Fibroblast of the conjunctiva (primary cell): ENCODE measurements around the gene NEDD4L.

Experiments used
- DNase-seq: peaks from one replicate; pipeline ENCODE4 v3.0.0-alpha.2; 2010; ENCODE audit warnings: low read depth

The NEDD4L gene

GRCh38 chr18:58052960-58053359, 8.9 kb downstream of the NEDD4L start:
- DNase-seq: no peak

GRCh38 chr18:58054041-58054781, 10.2 kb downstream of the NEDD4L start:
- no peak for DNase-seq

- DNase-seq: no peak
These were observed 12.0 kb downstream of the NEDD4L start for GRCh38 chr18:58055890-58056558.

GRCh38 chr18:58056852-58057251, 12.8 kb downstream of the NEDD4L start:
- no peak for DNase-seq

GRCh38 chr18:58057291-58057965, 13.4 kb downstream of the NEDD4L start:
- DNase-seq: no peak

GRCh38 chr18:58058720-58059119, 14.7 kb downstream of the NEDD4L start:
- no peak for DNase-seq

- DNase-seq: no peak
These were observed 16.2 kb downstream of the NEDD4L start for GRCh38 chr18:58060254-58060653.

GRCh38 chr18:58061349-58061748, 17.3 kb downstream of the NEDD4L start:
- DNase-seq: no peak

- DNase-seq: no peak
These were observed 20.5 kb downstream of the NEDD4L start for GRCh38 chr18:58064406-58064998.

GRCh38 chr18:58065956-58066355, 21.9 kb downstream of the NEDD4L start:
- DNase-seq: no peak

GRCh38 chr18:58067601-58068000, 23.6 kb downstream of the NEDD4L start:
- DNase-seq: no peak

GRCh38 chr18:58069099-58069498, 25.1 kb downstream of the NEDD4L start:
- DNase-seq: no peak

- no peak for DNase-seq
These were observed 25.8 kb downstream of the NEDD4L start for GRCh38 chr18:58069721-58070292.

- no peak for DNase-seq
These were observed 32.0 kb downstream of the NEDD4L start for GRCh38 chr18:58076052-58076451.

- DNase-seq: no peak
These were observed 33.3 kb downstream of the NEDD4L start for GRCh38 chr18:58077329-58077728.

- DNase-seq: no peak
These were observed 35.0 kb downstream of the NEDD4L start for GRCh38 chr18:58078889-58079573.

- DNase-seq: no peak
These were observed 36.4 kb downstream of the NEDD4L start for GRCh38 chr18:58080451-58080850.

- no peak for DNase-seq
These were observed 44.1 kb downstream of the NEDD4L start for GRCh38 chr18:58087928-58088690.

- no peak for DNase-seq
These were observed 44.7 kb downstream of the NEDD4L start for GRCh38 chr18:58088691-58089065.

GRCh38 chr18:58091099-58091611, 47.1 kb downstream of the NEDD4L start:
- DNase-seq: no peak

- DNase-seq: no peak
These were observed 49.3 kb downstream of the NEDD4L start for GRCh38 chr18:58093311-58093803.
